ENCODE data around the gene MAP1A.
"Not testable (repeated sequence)": the region's sequence is repeated elsewhere in the genome, so short reads cannot be mapped to it uniquely, and the experiment has no call there.

DNA sequence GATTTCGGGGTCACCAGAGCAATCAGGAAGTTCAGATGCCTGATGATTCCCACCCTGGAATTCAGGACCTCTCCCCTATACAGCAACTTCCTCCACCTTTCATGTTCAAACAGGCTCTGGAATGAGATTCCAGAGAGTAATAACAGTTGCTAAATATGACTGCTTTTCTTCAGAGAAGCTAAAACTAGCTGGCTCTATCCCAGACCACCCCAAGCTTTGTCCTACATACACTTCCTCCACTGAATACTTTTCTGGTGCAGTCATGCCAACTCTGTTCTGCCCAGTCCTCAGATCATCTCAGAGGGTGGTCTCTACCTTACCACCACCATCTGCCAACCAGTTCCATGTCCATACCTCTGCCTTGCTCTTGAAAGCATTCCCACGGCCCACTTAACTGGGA lies 49.2 kb downstream of the MAP1A start:
- TF ChIP-seq EZH2phosphoT487 (IDR thresholded peaks at IDR 0.05; ENCODE audit: low read length); EZH2 (optimal IDR thresholded peaks at IDR 0.05; ENCODE audit: low read depth, low read length): not testable (repeated sequence)
- TF ChIP-seq, protein P1, sequence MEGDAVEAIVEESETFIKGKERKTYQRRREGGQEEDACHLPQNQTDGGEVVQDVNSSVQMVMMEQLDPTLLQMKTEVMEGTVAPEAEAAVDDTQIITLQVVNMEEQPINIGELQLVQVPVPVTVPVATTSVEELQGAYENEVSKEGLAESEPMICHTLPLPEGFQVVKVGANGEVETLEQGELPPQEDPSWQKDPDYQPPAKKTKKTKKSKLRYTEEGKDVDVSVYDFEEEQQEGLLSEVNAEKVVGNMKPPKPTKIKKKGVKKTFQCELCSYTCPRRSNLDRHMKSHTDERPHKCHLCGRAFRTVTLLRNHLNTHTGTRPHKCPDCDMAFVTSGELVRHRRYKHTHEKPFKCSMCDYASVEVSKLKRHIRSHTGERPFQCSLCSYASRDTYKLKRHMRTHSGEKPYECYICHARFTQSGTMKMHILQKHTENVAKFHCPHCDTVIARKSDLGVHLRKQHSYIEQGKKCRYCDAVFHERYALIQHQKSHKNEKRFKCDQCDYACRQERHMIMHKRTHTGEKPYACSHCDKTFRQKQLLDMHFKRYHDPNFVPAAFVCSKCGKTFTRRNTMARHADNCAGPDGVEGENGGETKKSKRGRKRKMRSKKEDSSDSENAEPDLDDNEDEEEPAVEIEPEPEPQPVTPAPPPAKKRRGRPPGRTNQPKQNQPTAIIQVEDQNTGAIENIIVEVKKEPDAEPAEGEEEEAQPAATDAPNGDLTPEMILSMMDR (IDR thresholded peaks at IDR 0.05; ENCODE audit: low read length), result not testable (repeated sequence)
